ENCODE data around the gene SELENBP1.

DNA sequence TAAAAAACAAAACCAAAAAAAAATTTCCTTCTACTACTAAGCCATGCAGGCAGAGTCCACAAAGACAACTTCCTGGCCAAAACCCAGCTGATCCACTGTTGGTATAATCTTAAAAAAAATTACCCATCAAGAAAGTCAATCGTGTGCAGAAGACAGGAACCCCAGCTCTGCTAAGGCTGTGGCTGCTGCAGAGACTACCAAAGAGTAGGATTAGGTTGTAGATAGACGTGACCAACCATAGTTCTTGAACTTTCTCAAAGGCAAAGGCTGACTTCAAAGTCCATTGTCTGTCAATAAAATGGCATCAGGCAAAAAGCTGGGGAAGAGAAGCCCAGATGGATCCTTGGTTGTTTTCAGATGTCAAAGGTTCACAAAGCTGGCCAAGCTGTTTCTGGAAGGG is 30.3 kb upstream of the SELENBP1 start:
- TF ChIP-seq POLR2AphosphoS5 (IDR thresholded peaks at IDR 0.05; ENCODE audit: borderline replicate concordance, low read depth, low read length): no peak
- no peak for TF ChIP-seq EZH2 (IDR thresholded peaks at IDR 0.05)

Data from SK-N-MC (cell line).